Measurements from ENCODE around the gene GOT2.
A peak's percentile ranks its signal among the peaks of the same experiment; 100 is the strongest.
"Not testable (repeated sequence)": the region's sequence is repeated elsewhere in the genome, so short reads cannot be mapped to it uniquely, and the experiment has no call there.

Gene GOT2

GRCh38 chr16:58716468-58716867 is 17.6 kb downstream of the GOT2 start:
- DNase-seq = no peak

- DNase-seq = no peak
These were observed 20.4 kb downstream of the GOT2 start for GRCh38 chr16:58713742-58714141.

DNA sequence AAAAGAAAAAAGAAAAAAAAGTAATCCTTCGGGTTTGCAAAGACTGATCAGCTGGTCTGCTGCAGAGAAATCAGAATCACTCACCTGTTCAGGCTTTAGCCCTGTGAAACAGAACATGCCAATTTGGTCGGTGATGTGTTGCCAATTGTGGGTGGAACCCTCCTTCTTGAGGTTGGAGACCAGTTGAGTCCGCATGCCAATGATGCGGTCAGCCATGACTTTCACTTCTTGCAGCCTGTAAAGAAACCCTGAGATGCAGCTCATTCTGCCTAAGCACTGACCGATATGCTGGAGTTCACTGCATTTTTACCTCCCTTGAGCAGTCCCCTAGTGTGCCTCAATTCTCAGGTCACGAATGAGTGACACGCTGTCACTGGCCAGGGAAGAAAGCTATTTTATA is 24.8 kb downstream of the GOT2 start:
- DNase-seq = no peak

DNA sequence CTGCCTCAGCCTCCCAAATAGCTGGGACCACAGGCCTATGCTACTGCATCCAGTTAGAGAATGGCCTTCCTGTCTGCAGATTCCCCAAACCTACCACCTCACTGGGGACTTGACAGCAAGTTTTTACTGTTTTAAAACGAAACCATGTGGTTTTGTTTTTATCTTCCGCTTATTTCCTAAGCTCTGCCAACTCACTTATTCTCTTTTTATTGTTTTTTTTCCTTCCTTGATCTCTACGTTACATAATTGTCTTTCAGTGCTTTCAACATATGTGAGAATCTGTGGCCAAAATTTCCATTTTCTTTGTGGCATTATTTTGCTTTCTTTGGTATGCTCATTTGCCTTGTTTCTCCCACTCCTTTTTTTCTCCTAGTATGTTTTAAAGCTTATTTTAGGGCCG is 35.0 kb downstream of the GOT2 start:
- no peak for DNase-seq

GRCh38 chr16:58695368-58695767 is 38.7 kb downstream of the GOT2 start:
- no peak for DNase-seq

- no peak for DNase-seq
These were observed 41.7 kb downstream of the GOT2 start for GRCh38 chr16:58692450-58692849.

DNA sequence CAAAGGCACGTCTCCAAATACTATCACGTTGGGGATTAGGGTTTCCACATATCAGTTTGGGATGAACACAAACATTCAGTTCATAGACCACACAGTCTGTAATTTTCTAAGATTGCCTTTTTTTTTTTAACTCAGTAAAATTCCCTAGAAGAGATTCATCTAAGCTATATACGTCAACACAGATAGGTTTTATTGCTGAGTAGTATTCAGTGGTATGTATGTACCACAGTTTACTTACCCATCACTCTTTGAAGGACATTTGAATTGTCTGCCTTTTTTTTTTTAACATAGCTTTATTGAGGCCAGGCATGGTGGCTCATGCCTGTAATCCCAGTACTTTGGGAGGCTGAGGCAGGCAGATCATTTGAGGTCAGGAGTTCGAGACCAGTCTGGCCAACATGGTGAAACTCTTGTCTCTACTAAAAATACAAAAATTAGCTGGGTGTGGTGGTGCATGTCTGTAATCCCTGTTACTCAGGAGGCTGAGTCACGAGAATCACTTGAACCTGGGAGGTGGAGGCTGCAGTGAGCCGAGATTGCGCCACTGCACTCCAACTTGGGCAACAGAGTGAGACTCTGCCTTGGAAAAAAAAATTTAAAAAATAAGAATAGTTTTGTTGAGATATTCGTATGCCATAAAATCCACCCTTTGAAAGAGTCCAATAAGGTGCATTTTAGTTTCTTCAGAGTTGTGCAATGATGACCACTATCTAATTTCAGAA is 47.0 kb downstream of the GOT2 start:
- DNase-seq = not testable (repeated sequence)

DNA sequence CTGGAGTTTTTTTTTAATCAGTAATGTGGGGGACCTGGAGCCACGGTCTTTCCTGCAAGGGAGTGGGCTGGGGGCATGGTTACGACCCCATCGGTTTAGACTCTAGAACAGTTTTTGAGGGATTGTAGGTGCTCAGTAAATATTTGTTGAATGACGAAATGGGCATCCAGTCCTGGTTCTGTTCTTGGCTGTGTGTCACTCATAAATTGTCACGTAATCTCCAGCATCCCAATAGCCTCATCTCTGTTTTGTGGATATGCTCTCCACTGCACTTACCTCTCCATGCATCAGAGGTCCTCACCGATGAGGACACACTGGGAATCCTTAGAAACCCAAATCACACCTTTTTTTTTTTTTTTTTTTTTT is 49.0 kb downstream of the GOT2 start:
- DNase-seq = no peak

DNA sequence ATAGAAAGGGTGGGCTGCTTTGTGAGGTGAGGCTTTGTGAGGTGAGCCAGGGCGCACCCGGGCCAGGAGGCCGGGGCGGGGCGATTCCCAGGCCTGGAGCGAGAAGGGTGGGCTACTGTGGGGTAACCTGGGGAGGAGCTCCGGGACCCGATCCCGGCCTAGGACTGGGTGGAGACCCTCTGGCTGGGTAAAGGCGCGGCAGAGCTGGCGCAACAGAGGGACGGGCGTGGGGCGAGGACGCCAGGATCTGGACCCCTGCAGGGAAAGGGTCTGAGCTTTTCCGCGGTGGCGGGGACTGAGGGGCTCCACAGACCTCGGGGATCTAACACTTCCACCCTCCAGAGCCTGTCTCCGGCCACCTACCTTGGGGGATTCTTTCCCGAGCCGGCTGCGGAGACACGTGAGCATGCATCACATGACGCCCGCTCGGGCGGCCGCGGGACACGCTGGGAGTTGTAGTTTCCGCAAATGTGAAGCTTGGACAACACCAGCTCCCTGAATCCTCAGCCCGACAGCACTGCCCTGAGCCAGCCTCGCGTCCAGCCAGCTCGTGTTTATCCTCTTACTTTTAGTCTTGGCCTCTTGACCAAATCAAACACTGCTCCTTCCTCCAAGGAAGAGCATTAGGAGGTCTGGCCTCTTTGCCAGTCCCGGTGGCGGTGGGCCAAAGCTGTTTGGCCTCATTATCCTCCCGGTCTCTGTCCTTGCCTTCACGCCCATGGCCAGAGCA is 49.6 kb downstream of the GOT2 start, which contains the start of gene SLC38A7:
SLC38A7 (minus strand) TSS at position 417 of the 730 bp plus-strand sequence. CDS start 4,644 bp downstream, outside the sequence.
- DNase-seq = peak; percentile 27 to 43

- no peak for DNase-seq
These were observed 50.1 kb downstream of the GOT2 start for GRCh38 chr16:58684001-58684353.

DNA sequence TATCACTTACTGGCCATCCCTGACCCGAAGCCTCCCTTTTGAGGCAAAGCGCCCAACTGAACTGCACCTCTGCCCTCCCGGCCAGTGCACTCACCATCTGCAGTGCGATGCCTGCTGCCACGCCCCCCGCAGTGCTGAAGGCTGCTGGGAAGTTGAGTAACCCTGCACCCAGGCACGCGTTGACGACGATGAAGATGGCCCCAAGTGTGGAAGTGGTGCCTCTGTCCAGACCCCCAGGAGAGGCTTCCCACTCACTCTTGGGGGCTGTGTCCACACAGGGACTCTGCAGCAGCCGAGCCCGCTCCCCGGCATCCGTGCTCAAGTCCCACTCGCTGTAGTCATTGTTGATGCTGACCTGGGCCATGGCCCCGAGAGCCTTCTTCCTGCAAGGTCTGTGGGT is 54.4 kb downstream of the GOT2 start:
- no peak for DNase-seq

GRCh38 chr16:58678716-58679115 is 55.4 kb downstream of the GOT2 start:
- no peak for DNase-seq

DNA sequence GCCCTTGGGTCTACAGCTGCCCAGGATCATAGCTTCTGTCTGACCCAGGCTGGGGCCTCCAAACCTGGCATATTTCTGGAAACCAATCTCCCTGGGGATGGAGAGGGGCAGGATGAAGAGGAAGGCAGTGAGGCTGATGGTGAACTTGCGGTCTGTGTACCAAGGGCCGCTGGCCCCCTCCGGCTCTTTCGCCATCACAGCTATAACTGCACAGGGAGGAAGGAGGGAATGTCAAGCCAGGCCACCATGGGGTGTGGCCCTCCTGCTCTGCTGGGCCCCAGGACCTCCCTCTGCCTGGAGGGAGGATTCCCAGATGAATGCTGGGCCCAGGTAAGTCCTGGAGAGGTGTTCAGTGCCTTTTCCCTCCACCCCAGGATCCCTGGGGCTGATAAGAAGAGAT is 55.8 kb downstream of the GOT2 start:
- DNase-seq = no peak

- no peak for DNase-seq
These were observed 63.1 kb downstream of the GOT2 start for GRCh38 chr16:58670946-58671583.

DNA sequence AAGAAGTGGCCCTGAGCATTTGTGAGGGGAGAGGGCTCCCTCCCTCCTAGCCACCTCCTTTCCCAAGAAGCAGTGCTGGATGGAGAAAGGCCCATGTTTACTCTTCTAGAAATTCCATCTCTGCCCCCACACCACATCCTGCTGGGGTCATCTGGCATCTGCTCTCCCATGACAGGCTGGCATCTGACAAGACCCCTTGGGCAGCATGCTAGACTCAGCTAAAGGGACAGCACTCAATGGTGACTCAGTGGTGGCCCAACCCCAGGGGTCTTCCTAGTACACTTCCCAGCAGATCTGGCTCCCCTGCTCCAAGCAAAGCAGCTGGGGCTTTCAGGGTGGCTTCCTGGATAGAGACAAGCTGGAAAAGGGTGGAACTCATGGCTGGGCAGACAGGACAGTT is 63.9 kb downstream of the GOT2 start:
- no peak for DNase-seq

DNA sequence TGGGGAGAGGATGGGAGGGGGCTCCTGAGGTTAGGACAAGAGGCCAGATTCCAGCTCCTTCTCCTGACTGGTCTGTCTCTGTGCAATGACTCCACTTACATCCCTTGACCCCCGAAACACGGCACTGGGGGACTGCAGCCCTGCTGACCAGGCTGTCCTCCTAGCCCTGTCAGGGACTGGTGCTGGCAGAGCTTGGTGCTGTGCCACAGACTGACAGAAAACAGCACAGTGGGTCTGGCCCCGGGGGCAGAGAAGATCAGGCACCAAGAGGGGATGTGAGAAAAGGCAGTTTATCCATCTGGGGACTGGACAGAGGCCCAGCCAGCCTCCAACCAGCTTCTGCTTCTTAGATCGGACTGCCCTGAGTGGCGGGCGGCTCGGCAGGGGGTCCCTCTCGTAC is 68.9 kb downstream of the GOT2 start:
- no peak for DNase-seq

DNA sequence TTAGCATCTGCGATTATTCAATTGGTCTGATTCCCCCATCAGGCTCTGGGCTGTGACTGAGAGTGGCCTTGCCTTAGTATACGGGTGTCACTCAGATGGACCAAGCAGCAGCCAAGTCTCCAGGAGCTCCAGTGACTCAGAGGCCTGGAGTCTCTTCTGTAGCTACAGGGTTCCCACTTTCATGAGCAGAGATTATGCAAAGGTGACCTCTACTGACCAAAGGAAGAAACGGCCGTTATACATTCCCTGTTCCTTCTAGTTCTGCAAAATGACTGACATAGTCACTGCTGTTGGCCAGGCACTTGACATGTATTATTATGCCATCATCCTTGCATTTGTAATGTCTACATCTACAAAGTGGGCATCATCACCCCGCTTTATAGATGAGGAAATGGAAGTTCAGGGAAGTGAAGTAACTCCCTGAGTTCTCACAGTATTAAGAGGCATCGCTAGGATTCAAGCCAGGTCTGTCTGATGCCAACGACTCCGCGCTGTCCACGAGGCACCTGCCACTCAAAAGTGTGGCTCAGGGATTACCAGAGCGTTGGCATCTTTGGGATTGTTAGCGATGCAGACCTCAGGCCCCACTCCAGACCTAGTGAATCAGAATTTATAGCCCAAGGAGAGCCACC is 72.8 kb downstream of the GOT2 start:
- peak; percentile 32 to 34 for DNase-seq

DNA sequence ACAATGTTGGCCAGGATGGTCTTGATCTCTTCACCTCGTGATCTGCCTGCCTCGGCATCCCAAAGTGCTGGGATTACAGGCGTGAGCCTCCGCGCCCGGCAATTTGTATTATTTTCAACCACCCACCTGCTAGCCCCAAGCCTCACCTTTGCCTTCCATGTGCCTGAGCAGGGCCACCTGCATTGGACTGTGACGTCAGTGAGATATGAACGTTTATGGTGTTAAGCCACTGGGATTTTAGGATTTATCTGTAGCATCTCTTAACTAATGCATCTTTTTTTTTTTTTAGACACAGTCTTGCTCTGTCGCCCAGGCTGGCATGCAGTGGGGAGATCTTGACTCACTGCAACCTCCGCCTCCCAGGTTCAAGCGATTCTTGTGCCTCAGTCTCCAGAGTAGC is 74.2 kb downstream of the GOT2 start:
- DNase-seq = not testable (repeated sequence)

GRCh38 chr16:58658796-58659211 is 75.3 kb downstream of the GOT2 start:
- DNase-seq = no peak
